GM10847 (cell line): Measurements from ENCODE around the gene CLN6.

Experiments
- POLR2A ChIP-seq: IDR thresholded peaks from 2 replicates; pipeline ENCODE4 v1.6.1; 2011; ENCODE audit not compliant: insufficient read length; ENCODE audit errors: extremely low read depth

Gene CLN6

DNA sequence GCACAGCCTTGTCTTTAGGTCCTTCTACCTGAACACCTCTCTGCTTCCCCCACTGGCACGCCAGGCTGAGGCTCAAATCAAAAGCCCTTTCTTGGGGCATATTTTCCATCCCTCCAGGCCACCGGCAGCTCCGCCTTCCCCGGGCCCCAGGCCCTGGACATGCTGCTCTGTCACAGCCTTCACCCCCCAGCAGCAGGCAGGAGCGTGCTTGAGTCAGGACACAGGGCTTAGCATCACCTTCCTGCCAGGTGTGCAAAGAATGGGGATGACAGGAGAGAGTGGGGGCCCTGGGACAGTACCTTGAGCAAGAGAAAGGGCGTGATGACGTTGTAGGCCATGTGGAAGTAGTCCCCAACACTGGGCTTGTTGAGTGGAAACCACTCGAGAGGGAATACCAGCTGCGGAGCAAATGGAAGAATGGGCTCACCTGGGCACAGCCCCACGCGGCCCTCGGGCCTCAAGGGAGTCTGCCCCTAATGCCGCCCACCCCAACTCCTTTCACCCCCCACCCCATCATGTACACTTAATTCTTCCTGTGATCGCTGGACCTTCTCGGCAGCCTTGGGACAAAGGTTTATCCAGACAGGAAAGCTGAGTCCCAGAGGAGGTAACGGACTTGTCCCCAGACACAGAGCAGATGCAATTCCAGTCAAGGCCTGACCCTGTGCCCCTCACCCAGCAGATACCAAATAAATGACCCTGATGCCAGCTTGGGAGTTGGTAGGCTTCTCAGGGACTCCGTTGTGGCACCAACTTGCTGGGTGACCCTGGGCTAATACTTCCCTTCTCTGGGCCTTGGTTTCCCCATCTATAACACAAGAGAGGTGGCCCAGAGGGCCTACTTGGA, 15.3 kb downstream of the CLN6 start:
- TF ChIP-seq POLR2A: no peak

- TF ChIP-seq POLR2A: no peak
Observed at GRCh38 chr15:68211656-68212320, 17.7 kb downstream of the CLN6 start.

DNA sequence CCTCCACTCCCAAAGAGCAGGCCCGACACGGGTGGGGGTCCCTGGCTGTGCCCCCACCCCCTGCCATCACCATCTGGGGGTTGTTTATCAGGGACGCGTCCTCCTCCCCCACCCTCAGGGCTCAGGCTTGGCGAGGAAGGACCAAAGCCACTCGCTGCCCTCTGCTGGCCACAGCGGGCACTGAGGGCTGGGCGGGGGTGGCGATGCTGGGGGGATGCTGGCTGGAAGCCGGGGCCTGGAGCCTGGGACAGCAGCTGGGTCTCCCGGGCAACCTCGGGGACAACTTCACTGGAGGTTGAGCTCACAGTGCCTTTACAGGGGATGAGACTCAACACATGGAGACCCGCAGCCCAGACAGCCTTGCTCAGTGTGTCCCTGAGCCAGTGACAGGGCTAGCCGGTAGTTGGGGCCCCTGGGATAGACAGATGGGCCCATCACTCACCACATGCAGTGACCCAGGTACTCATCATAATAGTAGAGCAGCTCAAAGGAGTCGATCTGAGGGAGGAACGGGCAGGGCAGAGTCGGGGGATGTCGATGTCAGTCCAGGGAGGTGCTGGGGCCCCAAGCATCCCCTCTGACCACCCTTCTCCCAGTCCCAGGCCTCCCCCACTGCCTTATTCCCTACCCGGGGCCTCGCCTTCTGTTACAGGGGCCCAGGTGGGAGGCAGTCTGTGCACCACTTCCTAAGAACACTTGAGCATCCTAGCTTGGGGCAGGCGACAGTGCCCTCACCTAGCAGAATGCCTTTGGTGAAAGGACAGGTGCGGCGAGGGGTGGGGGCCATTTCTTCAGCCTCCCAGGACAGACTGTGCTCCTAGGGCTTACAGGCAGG, 18.5 kb downstream of the CLN6 start:
- no peak for TF ChIP-seq POLR2A

- TF ChIP-seq POLR2A: no peak
Observed at GRCh38 chr15:68210409-68210756, 19.1 kb downstream of the CLN6 start.

GRCh38 chr15:68209735-68210408, 19.7 kb downstream of the CLN6 start:
- TF ChIP-seq POLR2A: no peak

GRCh38 chr15:68209272-68209671, 20.3 kb downstream of the CLN6 start:
- TF ChIP-seq POLR2A: no peak

DNA sequence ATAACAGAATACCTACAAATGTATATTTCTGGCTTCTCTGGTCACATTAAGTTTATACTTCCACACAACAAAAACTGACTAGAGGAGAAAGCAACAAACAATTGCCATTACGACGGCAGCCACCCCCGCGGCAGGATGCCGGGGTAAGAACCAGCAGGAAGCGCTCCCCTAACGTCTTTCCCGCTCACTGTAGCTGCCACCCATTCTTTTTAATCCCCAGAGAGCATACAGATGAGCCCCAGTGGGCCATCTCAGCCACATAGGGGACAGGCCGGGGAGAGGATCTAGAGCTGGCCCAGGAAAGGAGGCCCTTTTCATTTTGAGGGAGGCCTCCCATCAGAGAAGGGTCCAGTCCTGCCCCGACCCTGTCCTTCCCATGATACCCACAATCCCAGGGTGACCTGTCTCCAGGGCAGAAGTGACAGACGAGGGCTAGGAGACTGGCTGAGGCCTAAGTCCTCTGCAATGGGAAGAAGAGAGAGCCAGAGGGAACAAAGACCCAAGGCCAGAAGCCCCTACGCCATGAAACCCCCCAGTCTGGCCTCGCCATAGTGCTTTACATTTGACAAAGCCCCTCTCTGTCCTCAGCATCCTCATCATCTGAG, 20.8 kb downstream of the CLN6 start:
- no peak for TF ChIP-seq POLR2A

DNA sequence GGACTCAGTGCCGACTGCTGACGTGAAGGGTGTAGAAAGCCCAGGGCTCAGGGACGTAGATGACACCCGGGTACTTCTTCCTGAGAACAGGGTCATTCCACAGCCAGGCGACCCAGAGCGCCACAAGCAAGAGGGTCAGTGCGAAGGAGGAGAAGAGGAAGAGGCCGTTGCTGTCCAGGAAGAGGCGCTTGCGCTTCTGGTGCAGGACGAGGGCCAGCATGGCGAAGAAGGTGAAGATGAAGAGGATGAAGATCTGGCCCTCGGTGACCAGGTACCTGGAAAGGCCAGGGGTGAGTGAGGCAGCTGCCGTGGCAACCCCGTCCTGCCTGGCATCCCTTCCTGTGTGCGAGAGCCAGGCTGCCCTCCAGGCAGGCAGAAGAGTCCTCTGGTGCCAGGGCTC, 21.4 kb downstream of the CLN6 start:
- no peak for TF ChIP-seq POLR2A

- no peak for TF ChIP-seq POLR2A
Observed at GRCh38 chr15:68207176-68207935, 22.2 kb downstream of the CLN6 start.

DNA sequence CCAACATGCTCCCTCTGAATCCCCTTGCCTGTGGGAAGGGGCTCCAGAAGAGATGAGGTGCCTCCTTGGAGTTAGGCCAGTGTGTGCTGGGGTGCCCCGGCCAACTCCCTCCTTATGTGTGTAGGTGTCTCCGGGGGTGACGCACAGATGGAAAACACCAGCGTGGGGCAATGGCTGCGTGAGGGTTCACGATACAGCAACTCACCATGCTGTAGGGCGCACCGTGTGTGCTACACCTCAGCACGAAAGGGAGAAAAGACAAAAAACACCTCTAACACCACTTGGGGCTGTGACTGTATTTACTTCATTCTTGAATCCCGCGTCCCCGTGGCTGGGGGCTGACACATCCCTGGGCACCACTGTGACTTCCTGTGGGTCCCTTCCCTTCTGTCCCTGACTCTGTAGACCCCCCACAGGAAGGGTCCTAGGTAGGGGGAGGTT, 22.8 kb downstream of the CLN6 start:
- no peak for TF ChIP-seq POLR2A

DNA sequence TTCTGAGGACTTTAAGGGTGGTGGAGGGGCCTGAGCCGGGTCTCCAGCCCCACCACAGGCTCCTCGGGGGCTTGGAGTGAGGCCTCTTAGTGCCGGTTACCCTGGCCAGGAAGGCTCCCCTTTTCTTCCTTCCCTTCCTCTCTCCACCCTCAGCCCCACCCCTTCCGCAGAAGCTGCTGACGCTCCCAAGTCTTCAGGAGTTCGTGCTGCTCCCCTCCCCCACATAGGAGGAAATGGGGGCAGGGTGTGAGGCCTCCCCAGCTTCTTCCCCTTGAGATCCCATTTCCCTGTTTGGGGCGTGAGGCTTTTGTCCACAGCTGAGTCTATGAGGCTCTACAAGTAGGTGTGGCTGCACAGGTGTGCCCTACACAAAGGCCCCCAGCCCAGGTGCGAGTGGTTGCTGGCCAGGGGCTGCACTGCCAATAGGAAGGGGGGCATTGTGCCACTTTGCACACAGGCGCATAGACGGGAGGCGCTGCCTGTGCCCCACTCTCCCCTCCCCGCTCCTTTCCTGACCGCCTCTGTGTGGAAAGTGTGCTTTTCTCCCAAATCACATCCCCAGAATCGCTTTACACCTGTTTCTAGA, 23.5 kb downstream of the CLN6 start:
- TF ChIP-seq POLR2A: no peak

DNA sequence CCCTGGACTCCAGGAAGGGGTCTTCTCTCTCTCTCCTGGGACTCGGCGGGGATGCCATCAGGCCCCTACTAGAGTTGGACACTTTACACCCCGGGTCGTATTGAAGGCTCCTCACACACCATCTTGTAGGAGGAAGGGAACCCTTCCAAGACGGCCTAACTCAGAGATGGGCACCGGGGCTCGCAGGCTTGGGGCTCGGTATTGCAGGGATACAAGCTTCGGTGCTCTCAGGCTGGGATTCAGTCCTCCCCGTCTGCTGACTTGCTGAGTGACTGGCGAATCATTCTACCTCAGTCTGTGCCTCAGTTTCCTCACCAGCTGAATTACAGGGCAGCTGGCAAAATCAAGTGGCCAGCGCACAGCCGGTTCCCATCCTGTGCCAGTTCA, 24.0 kb downstream of the CLN6 start:
- TF ChIP-seq POLR2A: no peak

GRCh38 chr15:68204776-68205557, 24.6 kb downstream of the CLN6 start, which contains the start of gene CALML4:
CALML4 (minus strand) TSS chr15:68205332; CDS start chr15:68205247, 85 bp downstream.
- no peak for TF ChIP-seq POLR2A
